Stimulated activated CD8-positive, alpha-beta memory T cell treated with anti-CD3 and anti-CD28 coated beads, Interleukin-12 subunit alpha, Interleukin-12 subunit beta, amount 100 ng/mL, for 4 hours (primary cell): ENCODE measurements around the gene SEMA3C.

Experiments used
- DNase-seq: peaks from one replicate; pipeline ENCODE4 v3.0.0-alpha.2; 2020; ENCODE audit warnings: low read depth

SEMA3C gene

GRCh38 chr7:80775897-80776296, 143.0 kb downstream of the SEMA3C start:
- DNase-seq: no peak

- no peak for DNase-seq
Measured at GRCh38 chr7:80775482-80775881, 143.4 kb downstream of the SEMA3C start.

DNA sequence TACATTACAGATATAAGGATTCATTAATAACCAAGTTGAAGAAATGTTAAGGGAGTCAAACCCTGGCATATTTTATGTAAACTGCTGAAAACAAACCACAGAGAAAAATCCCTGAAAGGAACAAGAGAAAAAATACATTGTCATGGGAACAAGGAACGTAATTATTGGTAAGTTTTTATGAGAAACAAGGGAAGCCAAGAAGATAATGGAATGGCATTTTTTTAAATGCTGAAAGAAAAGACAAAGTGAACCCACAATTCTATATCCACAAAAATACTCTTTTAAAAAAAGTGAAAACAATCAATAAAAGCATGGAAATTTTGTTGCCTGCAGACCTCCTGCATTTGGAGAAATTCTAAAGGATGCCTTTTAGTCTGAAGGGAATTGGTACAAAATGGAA, 144.0 kb downstream of the SEMA3C start:
- DNase-seq: no peak

- DNase-seq: no peak
Measured at GRCh38 chr7:80773787-80774508, 144.9 kb downstream of the SEMA3C start.

DNA sequence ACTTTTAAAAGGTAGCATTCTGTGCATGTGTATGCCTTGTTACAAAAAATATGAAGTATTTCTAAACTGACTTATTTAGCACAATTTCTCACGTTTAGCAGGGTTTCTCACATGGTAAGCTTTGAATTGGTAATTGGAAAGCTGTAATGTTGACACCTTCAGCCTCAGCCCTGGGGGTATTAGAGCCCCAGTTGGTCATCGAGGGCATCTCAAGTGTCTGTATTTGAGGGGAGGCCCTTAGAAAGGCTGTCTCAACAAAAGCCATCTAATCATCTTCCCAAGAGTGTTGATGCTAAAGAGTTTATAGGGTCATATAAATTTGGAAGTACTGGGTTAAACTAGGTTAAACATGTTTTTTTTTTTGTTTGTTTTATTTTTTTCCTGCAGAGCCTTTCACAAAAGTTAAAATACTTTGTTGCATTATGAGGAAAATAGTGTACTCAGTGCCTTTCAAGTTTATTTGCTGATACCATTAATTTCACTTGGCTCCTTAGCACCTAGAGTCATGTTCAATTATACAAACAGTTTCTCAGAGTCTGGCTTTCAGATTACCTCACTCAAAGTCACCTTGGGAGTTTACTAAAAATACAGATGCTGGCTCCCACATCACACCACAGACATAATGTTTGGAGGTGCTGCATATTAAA, 146.4 kb downstream of the SEMA3C start:
- DNase-seq: no peak

DNA sequence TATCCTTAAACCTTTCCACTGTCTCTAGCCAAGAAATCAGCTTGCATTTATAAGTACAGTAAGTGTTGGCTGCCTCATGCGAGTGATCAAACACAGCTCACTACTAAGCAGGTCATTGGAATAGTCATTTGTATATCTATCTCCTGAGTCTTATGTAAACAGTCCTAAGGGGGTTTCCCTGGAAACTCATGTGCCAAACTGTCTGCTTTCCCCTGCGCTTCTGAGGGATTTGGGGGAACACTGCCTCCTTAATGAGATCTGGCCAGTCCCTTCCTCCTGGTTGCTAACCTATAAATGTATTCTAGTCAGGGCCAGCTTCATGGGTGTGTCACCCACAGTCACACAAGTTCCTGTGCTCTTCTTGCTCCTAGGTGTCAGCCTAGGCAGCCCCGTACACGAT, 147.3 kb downstream of the SEMA3C start:
- DNase-seq: no peak

GRCh38 chr7:80770675-80771081, 148.2 kb downstream of the SEMA3C start:
- DNase-seq: no peak

GRCh38 chr7:80770061-80770460, 148.8 kb downstream of the SEMA3C start:
- DNase-seq: no peak

DNA sequence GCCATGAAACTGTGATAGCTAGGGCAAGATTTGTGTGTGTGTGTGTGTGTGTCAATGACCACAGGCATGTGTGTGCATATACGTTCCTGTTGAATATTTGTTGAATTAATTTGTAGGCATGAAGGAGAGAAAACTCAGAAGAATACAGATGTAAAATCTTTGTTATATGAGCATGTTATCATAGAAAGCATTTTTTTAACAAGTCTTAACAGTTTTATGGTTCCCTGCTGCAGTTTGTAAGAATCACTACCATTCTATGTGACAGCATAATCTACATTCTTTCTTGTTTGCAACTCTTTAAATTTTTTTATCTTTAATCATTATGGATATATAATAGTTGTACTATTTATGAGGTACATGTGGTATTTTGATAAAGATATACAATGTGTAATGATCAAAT, 150.1 kb downstream of the SEMA3C start:
- no peak for DNase-seq

GRCh38 chr7:80767654-80768053, 151.2 kb downstream of the SEMA3C start:
- no peak for DNase-seq

DNA sequence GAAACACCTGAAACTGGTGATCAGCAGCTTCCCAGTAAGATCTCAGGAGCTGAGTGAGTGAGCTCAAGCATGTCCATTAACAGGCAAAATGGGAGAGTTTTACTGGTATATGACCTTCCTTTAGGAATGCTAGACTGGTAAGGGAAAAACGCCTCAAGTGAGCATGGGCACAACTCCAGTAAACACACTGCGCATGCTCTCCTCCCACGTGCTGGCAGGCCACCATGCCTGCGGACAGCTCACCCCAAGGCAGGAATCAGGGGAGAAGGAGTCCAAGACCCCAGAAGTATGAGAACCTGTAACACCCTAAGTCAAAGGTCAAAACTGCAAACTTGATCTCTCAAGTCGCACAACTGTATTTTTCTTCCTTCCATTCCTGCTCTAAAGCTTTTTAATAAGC, 152.1 kb downstream of the SEMA3C start:
- no peak for DNase-seq

DNA sequence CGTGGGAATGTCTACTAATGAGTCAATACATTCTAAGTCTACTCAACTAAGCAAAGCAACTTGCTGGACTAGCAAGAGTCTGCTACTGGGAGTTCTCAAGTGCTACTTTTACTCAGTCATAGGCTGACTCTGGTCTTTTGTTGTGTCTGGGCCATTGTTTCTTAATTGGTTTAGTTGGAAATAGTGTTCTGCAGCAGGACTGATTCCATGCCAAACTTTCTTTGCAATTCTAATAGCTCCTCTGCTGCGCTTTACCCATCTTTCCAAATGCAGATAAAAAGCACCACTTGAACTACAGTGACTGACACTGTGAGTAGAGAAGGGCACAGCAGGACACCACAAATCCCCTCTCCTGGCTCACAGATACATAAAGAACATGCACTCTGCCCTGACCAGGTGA, 154.7 kb downstream of the SEMA3C start:
- no peak for DNase-seq

GRCh38 chr7:80763704-80764103, 155.1 kb downstream of the SEMA3C start:
- no peak for DNase-seq

- no peak for DNase-seq
Measured at GRCh38 chr7:80763289-80763688, 155.6 kb downstream of the SEMA3C start.

- DNase-seq: no peak
Measured at GRCh38 chr7:80760292-80760691, 158.6 kb downstream of the SEMA3C start.

GRCh38 chr7:80752954-80753690, 165.7 kb downstream of the SEMA3C start:
- no peak for DNase-seq

GRCh38 chr7:80749270-80749669, 169.6 kb downstream of the SEMA3C start:
- DNase-seq: no peak

GRCh38 chr7:80748363-80749042, 170.3 kb downstream of the SEMA3C start:
- DNase-seq: no peak

GRCh38 chr7:80740778-80741545, 177.9 kb downstream of the SEMA3C start:
- DNase-seq: no peak

DNA sequence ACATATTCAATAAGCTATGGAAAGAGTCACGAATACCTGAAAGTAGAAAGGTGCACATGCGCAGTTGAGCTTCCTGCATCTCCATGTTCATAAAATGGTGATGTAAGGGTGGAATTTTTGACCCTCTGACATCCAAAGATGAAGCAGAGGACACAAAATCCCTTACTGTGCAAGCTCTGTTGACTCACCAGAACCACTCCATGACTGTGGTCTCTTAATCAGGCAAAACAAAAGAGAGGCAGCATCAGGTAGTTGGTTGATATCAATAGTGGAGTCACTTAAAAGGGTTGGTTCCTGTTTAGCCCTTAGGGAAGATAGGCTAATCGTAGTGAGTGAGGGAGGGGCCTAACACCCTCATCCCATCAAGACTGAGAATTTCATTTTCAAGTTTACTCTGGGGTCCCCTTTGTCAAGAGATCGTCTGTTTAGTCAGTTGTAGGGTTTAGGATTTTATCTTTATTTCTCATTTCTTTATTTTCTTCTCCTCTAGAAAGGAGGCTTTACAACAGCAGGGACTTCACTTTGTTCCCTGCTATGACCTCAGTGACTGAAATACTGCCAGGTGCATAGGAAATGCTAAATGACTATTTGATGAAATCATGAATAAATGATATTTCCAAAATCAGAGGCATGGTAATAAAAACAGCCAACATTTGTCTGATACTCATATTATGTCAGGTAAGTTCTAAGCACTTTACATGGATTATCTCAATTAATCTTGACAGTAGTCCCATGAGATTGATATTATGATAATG, 182.3 kb downstream of the SEMA3C start:
- DNase-seq: no peak

DNA sequence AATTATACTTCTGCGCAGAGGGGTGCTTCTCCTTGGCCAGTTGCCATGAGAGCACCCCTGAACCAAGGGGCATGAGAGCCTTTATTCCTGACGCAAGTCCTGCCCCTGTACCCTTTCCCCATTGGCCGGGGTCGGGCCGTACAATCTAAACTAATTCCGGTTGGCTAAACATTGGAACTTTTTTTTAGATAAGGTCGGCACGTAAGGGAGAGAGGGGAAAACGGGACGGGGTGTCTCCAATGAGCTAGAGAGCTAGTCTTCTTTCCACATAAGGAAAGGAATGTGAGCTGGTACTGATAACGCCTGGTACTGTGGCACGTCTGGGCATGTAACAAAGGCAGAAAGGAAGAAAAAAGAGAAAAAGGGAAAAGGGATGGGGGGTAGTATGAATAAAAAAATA, 183.5 kb downstream of the SEMA3C start:
- no peak for DNase-seq
